HepG2 (cell line): ENCODE measurements around the gene EHBP1. TPM values are rescaled to one million over a fixed set of nuclear protein-coding genes. Genes with fewer than 3 reads are reported as not detected.

Experiments used
- ATAC-seq: fragments of 200-7000 bp; cut with Tn5 transposase; 3 replicates; pipeline ENCODE4 v1.9.1; 2020; ENCODE audit warnings: mild to moderate bottlenecking, moderate library complexity
- BruUV-seq: library from RNA; stranded (reverse); fragments of 400-500 nt; replicated peaks from 2 replicates; lab custom pipeline; 2021; lab: Mats Ljungman, UMichigan
- CTCF ChIA-PET: fragments of 300-600 bp; formaldehyde crosslinking; extraction: SDS; loops from one replicate; lab custom pipeline; 2021; ENCODE audit warnings: low total read pairs, inconsistent platforms, low intra/inter-chr PET ratio; lab: Yijun Ruan, JAX
- POLR2A ChIA-PET: fragments of 350-600 bp; sonication (Branson Sonifier 250); formaldehyde crosslinking; loops from one replicate; lab custom pipeline; 2020; ENCODE audit warnings: antibody characterized with exemption, inconsistent platforms; lab: Yijun Ruan, JAX
- DNase-seq: peaks from one replicate; pipeline ENCODE4 v3.0.0-alpha.2; 2015; ENCODE audit warnings: low spot score
- FAIRE-seq: peaks from 3 replicates; lab custom pipeline; 2011; peaks lifted over from hg19 to GRCh38; lab: Jason Lieb, UNC
- H2AFZ ChIP-seq: one replicate; pipeline ENCODE4 v1.6.1; 2011; ENCODE audit warnings: low read length, inconsistent platforms
- H3K27ac ChIP-seq: fragments of 300-600 bp; 3 replicates; pipeline ENCODE4 v1.8.0; 2011; ENCODE audit warnings: mixed run types, mild to moderate bottlenecking, mixed read lengths, low read length, inconsistent platforms; ENCODE audit not compliant: insufficient read depth; ENCODE audit errors: extremely low read length
- H3K27me3 ChIP-seq, 2 experiments: fragments of 200-600 bp in 1 of 2; 2 replicates in 1 of 2; 3 replicates in 1 of 2; pipeline versions ENCODE4 v1.6.0 to v1.8.0; 2011; ENCODE audit warnings: low read length in 2 of 2, mild to moderate bottlenecking in 2 of 2, moderate library complexity in 2 of 2, inconsistent platforms in 1 of 2; ENCODE audit not compliant: insufficient read depth in 2 of 2, control insufficient read depth in 1 of 2
- H3K36me3 ChIP-seq, 2 experiments: fragments of 200-600 bp in 1 of 2; replicated peaks in 1 of 2; 2 replicates in 1 of 2; 3 replicates in 1 of 2; pipeline versions ENCODE4 v1.5.1 to v1.8.0; 2011; ENCODE audit warnings: low read length in 2 of 2, inconsistent platforms in 1 of 2; ENCODE audit not compliant: insufficient read depth in 2 of 2, control insufficient read depth in 1 of 2
- H3K4me1 ChIP-seq: 2 replicates; pipeline ENCODE4 v1.5.1; 2012; ENCODE audit warnings: low read length, inconsistent platforms; ENCODE audit not compliant: insufficient read depth
- H3K4me2 ChIP-seq: 2 replicates; pipeline ENCODE4 v1.6.0; 2011; ENCODE audit warnings: low read depth, low read length, inconsistent platforms
- H3K4me3 ChIP-seq, 3 experiments: fragments of 200-600 bp in 1 of 3; sonication (generic), shearing (Covaris generic) in 1 of 3; replicated peaks in 1 of 3; 2 replicates each; pipeline ENCODE4 v1.5.1; 2011 to 2016; ENCODE audit warnings: low read length in 3 of 3, inconsistent platforms in 2 of 3, low read depth in 2 of 3, mild to moderate bottlenecking in 2 of 3, control low read depth in 1 of 3, mixed read lengths in 1 of 3; ENCODE audit not compliant: insufficient read depth in 1 of 3
- H3K79me2 ChIP-seq: one replicate; pipeline ENCODE4 v1.6.1; 2011; ENCODE audit warnings: low read length, inconsistent platforms; ENCODE audit not compliant: insufficient read depth
- H3K9ac ChIP-seq: 2 replicates; pipeline ENCODE4 v1.6.0; 2011; ENCODE audit warnings: mild to moderate bottlenecking, low read depth, low read length, inconsistent platforms; ENCODE audit not compliant: insufficient read depth
- H3K9me3 ChIP-seq: 2 replicates; pipeline ENCODE4 v1.5.1; 2012; ENCODE audit warnings: mild to moderate bottlenecking, low read length
- H4K20me1 ChIP-seq: 2 replicates; pipeline ENCODE4 v1.6.0; 2011; ENCODE audit warnings: inconsistent platforms, mild to moderate bottlenecking, low read length, moderate library complexity; ENCODE audit not compliant: insufficient read depth
- HNF1A ChIP-seq, 2 experiments: sonication (generic) in 1 of 2; formaldehyde crosslinking in 1 of 2; IDR thresholded peaks; 2 replicates each; pipeline versions ENCODE4 v1.4.0 to v1.6.1; 2016 to 2020; ENCODE audit warnings: borderline replicate concordance in 1 of 2, low read depth in 1 of 2, mild to moderate bottlenecking in 1 of 2, missing genetic modification reagents in 1 of 2
- RBM22 ChIP-seq: fragments of 200-400 bp; formaldehyde crosslinking; optimal IDR thresholded peaks from 2 replicates; pipeline ENCODE3; 2017; ENCODE audit warnings: mild to moderate bottlenecking, low read length, moderate library complexity
- SIN3A ChIP-seq: IDR thresholded peaks from 2 replicates; pipeline ENCODE4 v1.6.1; 2011; ENCODE audit warnings: low read depth, mild to moderate bottlenecking, control low read depth, low read length, borderline replicate concordance
- ZNF446 ChIP-seq: sonication (generic); formaldehyde crosslinking; IDR thresholded peaks from 2 replicates; pipeline ENCODE4 v1.5.0; 2020; ENCODE audit warnings: mild to moderate bottlenecking, missing genetic modification reagents
- in situ Hi-C: cut with HindIII; loops from 2 replicates; pipeline ENCODE4 v1.10.0; 2017; ENCODE audit warnings: low pct_unique_long_range_greater_than_20kb; ENCODE audit not compliant: extremely low pct_ligation_motif_present
- intact Hi-C: fragments of 100-400 bp; cut with micrococcal nuclease; formaldehyde crosslinking; loops from one replicate; pipeline ENCODE4 v1.10.0; 2022; ENCODE audit not compliant: unreplicated experiment
- polyA plus RNA-seq, 8 experiments: library from polyadenylated mRNA; depleted of rRNA in 3 of 8; stranded (reverse) in 7 of 8; unstranded in 1 of 8; fragments of >200 nt; fragmentation: Illumina TruSeq in 4 of 8; extraction: Trizol in 4 of 8; gene quantifications; 2 replicates each; pipeline versions ENCODE4 v1.2.1 to v1.2.3, GENCODE V29; 2011 to 2016; ENCODE audit warnings: low read depth in 4 of 8, missing spikeins in 1 of 8, mixed read lengths in 1 of 8; ENCODE audit not compliant: insufficient read depth in 1 of 8
- total RNA-seq, 5 experiments: library from RNA; depleted of rRNA; stranded (reverse); fragments of >200 nt; fragmentation: Illumina TruSeq; extraction: Trizol; gene quantifications; 2 replicates each; pipeline ENCODE4 v1.2.3, GENCODE V29; 2016; ENCODE audit warnings: low read depth in 1 of 5

EHBP1 gene
- total and polyA plus RNA-seq, 2 of the 13 experiments (the other 11 are each of a cell fraction or from before 2014, with no cell fraction given), result 93.5 to 146 TPM

GRCh38 chr2:63000801-63001200 is 295.3 kb downstream of the EHBP1 start (continued):
- TF ChIP-seq HNF1A (IDR thresholded peaks at IDR 0.05; ENCODE audit: low read depth), result no peak
- TF ChIP-seq HNF1A (CRISPR knock-in tag; IDR thresholded peaks at IDR 0.05; ENCODE audit: borderline replicate concordance), result no peak

GRCh38 chr2:63001576-63001975 is 296.1 kb downstream of the EHBP1 start:
- ChIA-PET CTCF (no interaction called here), POLR2A (no interaction called here)
- Histone ChIP-seq H3K27ac (no peak overlapping the region), H3K4me1 (no peaks in the 10 kb centered on the region), H3K36me3 (peaks cover 14 to 81% of the 10 kb centered on the region in 2 experiments), H3K9me3 (no peaks in the 10 kb centered on the region), H3K4me2 (no peak overlapping the region), H2AFZ (no peak overlapping the region), H3K79me2 (no peaks in the 10 kb centered on the region), H4K20me1 (no peaks in the 10 kb centered on the region), H3K9ac (no peak overlapping the region), H3K4me3 (no peak overlapping the region), H3K27me3 (no peaks in the 10 kb centered on the region)
- TF ChIP-seq RBM22 (peak; percentile 90), SIN3A (no peak), ZNF446 (no peak)
- in situ Hi-C loops, result no loop called here
- no peak for FAIRE-seq
- no peak for ATAC-seq
- intact Hi-C loops, result no loop called here
- BruUV-seq, result no TSS peak
- no peak for DNase-seq
